ENCODE data around the gene SLC1A3. TPM values are rescaled to one million over a fixed set of nuclear protein-coding genes. Genes with fewer than 3 reads are reported as not detected.

The SLC1A3 gene
- total RNA-seq, 1 donor from 2014 or later = 8.5 TPM

- no peak overlapping the region for H3K9ac ChIP-seq
- Mint-ChIP-seq H3K9me3 (peaks cover 14% of the 10 kb centered on the region), H3K27ac (peak overlapping the region; percentile 25), H3K4me3 (no peak overlapping the region), H3K4me1 (peaks cover 31% of the 10 kb centered on the region), H3K27me3 (ENCODE audit: insufficient read depth, low read depth) (no peaks in the 10 kb centered on the region), H3K36me3 (peaks cover 6% of the 10 kb centered on the region)
- TF ChIP-seq EZH2 (IDR thresholded peaks at IDR 0.05) (no peak), EZH2phosphoT487 (IDR thresholded peaks at IDR 0.05) (no peak), CTCF (IDR thresholded peaks at IDR 0.05) (no peak)
- no peak overlapping the region for H2AFZ ChIP-seq (replicated peaks)
- no peak for DNase-seq (ENCODE audit: low spot score)
- H3K4me1 ChIP-seq = peaks cover 20% of the 10 kb centered on the region
- H3K4me3 ChIP-seq = no peak overlapping the region
- H3K27ac ChIP-seq = no peak overlapping the region
- H3F3A ChIP-seq (ENCODE audit: low read depth) = peaks cover 6% of the 10 kb centered on the region
- no peaks in the 10 kb centered on the region for H3K27me3 ChIP-seq
- H3K36me3 ChIP-seq = no peaks in the 10 kb centered on the region
- H3K9me3 ChIP-seq (ENCODE audit: low read depth) = no peaks in the 10 kb centered on the region
- H3K4me2 ChIP-seq = no peak overlapping the region
- H3K79me2 ChIP-seq (ENCODE audit: low read depth) = no peaks in the 10 kb centered on the region
- no peaks in the 10 kb centered on the region for H4K20me1 ChIP-seq (ENCODE audit: low read depth)
Measured at GRCh38 chr5:36600917-36601527, 5.4 kb upstream of the SLC1A3 start.

- Histone ChIP-seq H3K9me3 (ENCODE audit: low read depth) (no peaks in the 10 kb centered on the region), H3K79me2 (ENCODE audit: low read depth) (peaks cover 2% of the 10 kb centered on the region), H3K9ac (no peak overlapping the region), H3K4me1 (peaks cover 26% of the 10 kb centered on the region), H3K36me3 (no peaks in the 10 kb centered on the region), H3K27ac (no peak overlapping the region), H2AFZ (replicated peaks) (no peak overlapping the region), H3K27me3 (no peaks in the 10 kb centered on the region), H3F3A (ENCODE audit: low read depth) (peaks cover 6% of the 10 kb centered on the region), H3K4me2 (no peak overlapping the region), H4K20me1 (ENCODE audit: low read depth) (no peaks in the 10 kb centered on the region), H3K4me3 (no peak overlapping the region)
- Mint-ChIP-seq H3K36me3 (peaks cover 2% of the 10 kb centered on the region), H3K4me1 (peaks cover 38% of the 10 kb centered on the region), H3K9me3 (peaks cover 3% of the 10 kb centered on the region), H3K27ac (no peak overlapping the region), H3K27me3 (ENCODE audit: insufficient read depth, low read depth) (no peaks in the 10 kb centered on the region), H3K4me3 (no peak overlapping the region)
- no peak for DNase-seq (ENCODE audit: low spot score)
- TF ChIP-seq EZH2phosphoT487 (IDR thresholded peaks at IDR 0.05) = no peak
- TF ChIP-seq CTCF (IDR thresholded peaks at IDR 0.05) = peak; percentile 46
Measured at GRCh38 chr5:36602704-36603321, 3.6 kb upstream of the SLC1A3 start.

GRCh38 chr5:36605241-36605640 is 1.2 kb upstream of the SLC1A3 start:
- H3K9me3 ChIP-seq (ENCODE audit: low read depth) = no peaks in the 10 kb centered on the region
- peaks cover 6% of the 10 kb centered on the region for H3F3A ChIP-seq (ENCODE audit: low read depth)
- H3K27ac ChIP-seq = no peak overlapping the region
- Mint-ChIP-seq H3K27me3 (ENCODE audit: insufficient read depth, low read depth) (no peaks in the 10 kb centered on the region), H3K4me1 (peaks cover 44% of the 10 kb centered on the region), H3K4me3 (peak overlapping the region; percentile 62), H3K27ac (no peak overlapping the region), H3K36me3 (peaks cover 6% of the 10 kb centered on the region), H3K9me3 (no peaks in the 10 kb centered on the region)
- H3K4me2 ChIP-seq = peak overlapping the region; percentile 81
- no peaks in the 10 kb centered on the region for H3K27me3 ChIP-seq
- H3K79me2 ChIP-seq (ENCODE audit: low read depth) = peaks cover 2% of the 10 kb centered on the region
- DNase-seq (ENCODE audit: low spot score) = no peak
- H3K4me1 ChIP-seq = peaks cover 34% of the 10 kb centered on the region
- no peak overlapping the region for H3K4me3 ChIP-seq
- no peaks in the 10 kb centered on the region for H4K20me1 ChIP-seq (ENCODE audit: low read depth)
- no peak overlapping the region for H3K9ac ChIP-seq
- H3K36me3 ChIP-seq = no peaks in the 10 kb centered on the region
- TF ChIP-seq EZH2 (IDR thresholded peaks at IDR 0.05) (no peak), EZH2phosphoT487 (IDR thresholded peaks at IDR 0.05) (no peak), CTCF (IDR thresholded peaks at IDR 0.05) (no peak)
- no peak overlapping the region for H2AFZ ChIP-seq (replicated peaks)
